ENCODE measurements around the gene MEP1A.

GRCh38 chr6:46808806-46809205 lies 15.6 kb downstream of the MEP1A start:
- TF ChIP-seq CTCF (IDR thresholded peaks at IDR 0.05) (no peak), POLR2A (IDR thresholded peaks at IDR 0.05) (no peak)
